WI38 (cell line): ENCODE results near the gene HMCN1.

ENCODE experiments used
- H3K4me3 ChIP-seq: 2 replicates; pipeline ENCODE4 v1.5.1; 2011; ENCODE audit warnings: low read depth, mild to moderate bottlenecking, control low read depth, low read length
- TF ChIP-seq, protein P1 (sequence below): IDR thresholded peaks from 2 replicates; pipeline ENCODE4 v1.5.1; 2012; ENCODE audit warnings: low read depth, mild to moderate bottlenecking, control low read depth, low read length

The HMCN1 gene

DNA sequence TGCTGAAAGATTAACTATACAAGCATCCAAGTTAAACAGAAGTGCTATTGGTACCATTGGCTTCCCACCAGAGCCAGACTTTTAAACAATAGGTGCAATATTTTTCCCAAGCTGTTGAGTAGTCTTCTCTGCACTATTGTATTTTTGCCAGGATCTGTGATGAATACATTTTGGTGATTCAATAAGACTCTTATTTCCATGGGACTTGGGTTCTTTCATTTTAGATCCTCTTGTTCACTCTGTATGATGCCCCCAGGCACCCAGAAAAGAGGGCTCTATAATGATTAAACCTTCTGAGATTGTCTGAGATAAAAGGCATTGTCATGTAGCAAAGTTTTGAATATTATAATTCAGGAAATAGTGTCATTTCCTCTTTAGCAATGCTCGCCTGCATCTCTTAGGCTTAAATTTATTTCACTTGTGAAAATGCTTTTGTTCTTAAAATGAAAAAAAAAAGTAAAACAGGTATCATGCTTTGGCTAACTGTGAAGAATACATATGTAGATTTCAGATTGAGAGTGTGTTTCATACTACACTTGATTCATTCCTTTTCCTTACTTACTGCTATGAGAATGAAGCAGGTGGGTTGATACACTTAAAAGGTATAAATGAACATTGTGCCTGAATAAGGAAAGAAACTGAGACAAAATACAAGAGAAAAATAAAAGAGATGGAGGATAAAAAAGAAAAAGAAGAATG is 275.0 kb downstream of the HMCN1 start:
- TF ChIP-seq, protein P1, sequence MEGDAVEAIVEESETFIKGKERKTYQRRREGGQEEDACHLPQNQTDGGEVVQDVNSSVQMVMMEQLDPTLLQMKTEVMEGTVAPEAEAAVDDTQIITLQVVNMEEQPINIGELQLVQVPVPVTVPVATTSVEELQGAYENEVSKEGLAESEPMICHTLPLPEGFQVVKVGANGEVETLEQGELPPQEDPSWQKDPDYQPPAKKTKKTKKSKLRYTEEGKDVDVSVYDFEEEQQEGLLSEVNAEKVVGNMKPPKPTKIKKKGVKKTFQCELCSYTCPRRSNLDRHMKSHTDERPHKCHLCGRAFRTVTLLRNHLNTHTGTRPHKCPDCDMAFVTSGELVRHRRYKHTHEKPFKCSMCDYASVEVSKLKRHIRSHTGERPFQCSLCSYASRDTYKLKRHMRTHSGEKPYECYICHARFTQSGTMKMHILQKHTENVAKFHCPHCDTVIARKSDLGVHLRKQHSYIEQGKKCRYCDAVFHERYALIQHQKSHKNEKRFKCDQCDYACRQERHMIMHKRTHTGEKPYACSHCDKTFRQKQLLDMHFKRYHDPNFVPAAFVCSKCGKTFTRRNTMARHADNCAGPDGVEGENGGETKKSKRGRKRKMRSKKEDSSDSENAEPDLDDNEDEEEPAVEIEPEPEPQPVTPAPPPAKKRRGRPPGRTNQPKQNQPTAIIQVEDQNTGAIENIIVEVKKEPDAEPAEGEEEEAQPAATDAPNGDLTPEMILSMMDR = no peak
- H3K4me3 ChIP-seq = no peak overlapping the region

DNA sequence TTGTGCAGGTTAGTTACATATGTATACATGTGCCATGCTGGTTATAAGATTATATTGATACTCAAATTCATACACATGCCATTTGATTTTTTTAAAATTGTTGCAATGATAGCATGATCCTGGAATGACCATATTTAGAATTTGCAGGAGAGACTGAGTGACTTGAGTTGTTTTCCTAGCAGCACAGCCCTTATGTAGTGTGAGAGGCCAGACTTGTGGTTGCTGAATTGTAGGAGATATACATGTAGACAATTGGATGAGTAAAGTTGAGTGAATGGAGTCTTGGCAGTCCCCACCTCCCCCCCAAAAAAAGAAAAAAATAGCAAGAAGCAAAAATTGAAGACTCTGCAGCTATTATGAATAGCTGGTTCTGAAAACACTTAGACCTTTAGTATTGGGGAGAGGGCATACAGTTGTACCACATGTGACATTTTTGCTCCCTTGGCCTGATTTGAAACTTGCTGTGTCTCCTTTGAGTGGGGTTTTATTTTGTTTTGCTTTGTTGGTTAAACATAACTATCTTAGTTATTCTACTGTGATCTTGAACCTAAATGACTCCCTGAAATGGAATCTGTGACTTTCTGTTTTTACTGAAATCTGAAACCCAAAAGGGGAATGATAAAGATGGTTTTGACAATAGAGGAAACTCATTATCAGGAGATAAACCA is 280.3 kb downstream of the HMCN1 start:
- no peak overlapping the region for H3K4me3 ChIP-seq
- TF ChIP-seq, protein P1 = no peak

DNA sequence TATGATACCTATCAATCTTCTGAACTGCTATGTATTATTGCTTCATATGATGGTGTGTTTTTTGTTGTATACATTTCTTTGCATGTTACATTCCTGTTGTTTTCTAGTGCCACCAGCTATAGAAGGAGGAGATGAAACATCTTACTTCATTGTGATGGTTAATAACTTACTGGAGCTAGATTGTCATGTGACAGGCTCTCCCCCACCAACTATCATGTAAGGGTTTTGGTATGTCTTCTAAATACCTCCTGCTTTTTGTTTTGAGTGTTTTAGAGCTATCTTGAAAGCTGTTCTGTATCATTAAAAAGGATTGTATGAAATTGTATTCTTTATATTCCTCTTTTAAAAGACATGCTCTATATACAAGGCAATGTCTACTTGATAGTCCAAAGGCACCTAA is 282.7 kb downstream of the HMCN1 start:
- H3K4me3 ChIP-seq = no peak overlapping the region
- TF ChIP-seq, protein P1 = no peak

DNA sequence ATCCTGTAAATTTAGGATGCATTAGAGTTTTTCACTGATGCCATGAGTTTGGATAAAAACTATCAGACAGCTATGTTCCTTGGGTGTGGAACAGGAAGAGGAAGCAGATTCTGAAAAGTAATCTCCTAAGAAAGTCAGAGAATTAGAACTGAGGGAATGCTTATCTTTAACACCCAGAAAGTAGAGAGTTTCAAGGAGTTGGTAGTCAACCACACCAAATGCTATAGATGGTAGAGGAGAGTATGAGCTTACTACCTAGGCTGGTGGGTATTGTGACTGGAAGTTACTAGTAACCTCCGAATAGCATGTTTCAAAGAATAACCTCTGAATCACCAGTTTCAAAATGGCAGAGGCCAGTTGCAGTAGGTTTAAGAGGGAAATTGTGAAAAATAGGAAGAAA is 288.0 kb downstream of the HMCN1 start:
- no peak overlapping the region for H3K4me3 ChIP-seq
- TF ChIP-seq, protein P1 = no peak

DNA sequence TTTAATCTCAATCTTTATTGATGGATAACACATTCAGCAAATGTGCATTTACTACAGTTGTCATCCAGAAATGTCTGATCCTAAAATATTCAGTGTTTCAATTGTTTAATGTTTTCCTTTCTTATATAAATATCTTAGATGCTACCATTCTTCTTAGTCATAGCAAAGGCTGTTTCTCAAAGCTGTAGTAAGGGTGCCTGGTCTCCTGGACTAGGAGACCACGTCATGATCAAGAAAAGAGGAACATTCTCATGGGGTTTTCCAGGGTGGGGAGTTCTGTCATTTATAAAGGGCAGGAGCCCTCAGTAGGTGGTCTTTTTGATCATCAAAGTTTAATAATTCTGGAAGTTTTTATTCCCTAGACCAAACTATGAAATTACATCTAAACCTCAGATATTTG is 292.8 kb downstream of the HMCN1 start:
- H3K4me3 ChIP-seq = no peak overlapping the region
- TF ChIP-seq, protein P1 = no peak

DNA sequence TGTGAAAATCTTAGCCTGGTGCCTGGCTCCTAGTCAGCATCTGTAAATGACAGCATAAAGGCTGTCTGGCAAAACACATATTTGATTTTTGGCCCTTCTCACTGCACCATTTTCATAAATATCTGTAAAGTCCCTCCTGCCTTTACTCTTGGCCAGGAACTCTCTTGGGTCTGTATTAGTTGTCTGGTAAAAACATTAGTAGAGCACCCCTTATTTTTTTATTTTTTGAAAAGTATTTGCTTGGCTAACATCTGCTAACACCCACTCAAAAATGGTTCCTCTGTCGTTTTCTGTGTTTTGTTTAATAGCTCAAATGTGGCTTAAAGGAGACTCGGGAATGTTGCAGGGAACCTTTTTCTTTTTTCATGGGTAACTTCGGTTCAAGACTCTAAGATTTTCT is 293.4 kb downstream of the HMCN1 start:
- TF ChIP-seq, protein P1 = no peak
- no peak overlapping the region for H3K4me3 ChIP-seq

DNA sequence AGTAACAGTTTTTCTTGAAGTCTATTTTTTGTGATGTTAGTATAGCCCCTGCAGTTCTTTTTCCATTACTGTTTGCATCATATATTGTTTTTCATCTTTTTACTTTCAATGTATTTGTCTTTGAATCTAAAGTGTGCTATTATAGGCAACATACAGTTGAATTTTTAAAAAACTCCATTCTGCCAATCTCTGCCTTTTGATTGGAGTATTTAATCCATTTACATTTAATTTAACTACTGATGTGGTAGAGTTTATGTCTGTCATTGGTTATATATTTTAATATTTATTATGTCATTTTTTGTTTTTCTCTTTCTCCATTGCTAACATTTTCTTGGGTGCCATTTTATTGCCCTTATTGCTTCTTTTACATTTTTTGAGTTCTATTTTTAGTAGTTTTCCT is 296.3 kb downstream of the HMCN1 start:
- TF ChIP-seq, protein P1 = no peak
- H3K4me3 ChIP-seq = no peak overlapping the region
